DND-41 (cell line): ENCODE data around the gene C5orf34.

Experiments used
- CTCF ChIP-seq: IDR thresholded peaks from 2 replicates; pipeline ENCODE4 v1.5.1; 2012; ENCODE audit warnings: borderline replicate concordance, low read length, moderate library complexity, mild to moderate bottlenecking; ENCODE audit not compliant: poor library complexity, severe bottlenecking; ENCODE audit errors: extremely low read depth
- EZH2 ChIP-seq: IDR thresholded peaks from 3 replicates; pipeline ENCODE4 v1.6.1; 2012; ENCODE audit warnings: borderline replicate concordance, low read depth, mild to moderate bottlenecking, moderate library complexity, low read length, inconsistent platforms; ENCODE audit not compliant: severe bottlenecking

- TF ChIP-seq CTCF (no peak), EZH2 (no peak)
These were observed 18.7 kb upstream of the C5orf34 start for GRCh38 chr5:43533646-43534045.
